Panc1 (cell line): ENCODE measurements around the gene AANAT.

Experiments used
- TCF7L2 ChIP-seq: IDR thresholded peaks from 2 replicates; pipeline ENCODE4 v1.6.1; 2011; ENCODE audit warnings: mild to moderate bottlenecking, low read depth, low read length, inconsistent platforms
- TF ChIP-seq, protein P1 (sequence below): fragments of 450-650 bp; IDR thresholded peaks from 2 replicates; pipeline ENCODE4 v1.5.1; 2017; ENCODE audit warnings: mild to moderate bottlenecking

DNA sequence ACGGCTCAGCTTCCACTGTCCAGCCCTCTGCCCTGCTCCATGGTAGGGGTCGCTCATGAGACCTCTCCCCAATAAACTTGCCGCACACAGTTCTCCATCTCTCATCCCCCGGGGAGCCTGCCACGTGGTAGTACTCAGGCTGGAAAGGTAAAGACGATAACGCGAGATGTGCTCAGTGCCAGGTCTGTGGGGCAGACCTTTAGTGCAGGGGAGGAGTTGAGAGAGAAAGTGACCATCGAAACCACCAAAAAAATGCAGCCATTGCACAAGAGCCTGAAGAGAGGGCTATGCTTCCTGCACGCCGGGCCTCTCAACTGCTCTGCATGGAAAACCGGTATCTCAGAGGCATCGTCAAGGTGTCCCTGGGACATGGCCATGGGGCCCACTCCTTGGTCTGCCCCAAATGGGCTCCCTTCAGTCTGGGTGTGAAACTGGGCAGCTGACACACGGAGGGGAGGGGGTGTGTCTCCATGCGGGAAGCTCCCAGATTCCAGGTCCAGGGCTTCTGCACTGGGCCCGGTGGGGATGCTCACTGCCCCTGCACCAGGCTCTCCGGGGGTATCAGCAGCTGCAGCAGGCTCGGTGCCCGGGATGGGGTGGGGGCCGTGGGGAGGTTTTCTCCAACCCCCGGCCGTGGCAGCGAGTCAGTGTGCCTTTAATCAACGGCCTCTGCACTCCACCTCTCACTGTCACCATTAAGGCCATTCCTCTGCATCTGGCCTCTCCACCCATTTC, 4.7 kb upstream of the AANAT start:
- TF ChIP-seq TCF7L2, result no peak
- TF ChIP-seq, protein P1, sequence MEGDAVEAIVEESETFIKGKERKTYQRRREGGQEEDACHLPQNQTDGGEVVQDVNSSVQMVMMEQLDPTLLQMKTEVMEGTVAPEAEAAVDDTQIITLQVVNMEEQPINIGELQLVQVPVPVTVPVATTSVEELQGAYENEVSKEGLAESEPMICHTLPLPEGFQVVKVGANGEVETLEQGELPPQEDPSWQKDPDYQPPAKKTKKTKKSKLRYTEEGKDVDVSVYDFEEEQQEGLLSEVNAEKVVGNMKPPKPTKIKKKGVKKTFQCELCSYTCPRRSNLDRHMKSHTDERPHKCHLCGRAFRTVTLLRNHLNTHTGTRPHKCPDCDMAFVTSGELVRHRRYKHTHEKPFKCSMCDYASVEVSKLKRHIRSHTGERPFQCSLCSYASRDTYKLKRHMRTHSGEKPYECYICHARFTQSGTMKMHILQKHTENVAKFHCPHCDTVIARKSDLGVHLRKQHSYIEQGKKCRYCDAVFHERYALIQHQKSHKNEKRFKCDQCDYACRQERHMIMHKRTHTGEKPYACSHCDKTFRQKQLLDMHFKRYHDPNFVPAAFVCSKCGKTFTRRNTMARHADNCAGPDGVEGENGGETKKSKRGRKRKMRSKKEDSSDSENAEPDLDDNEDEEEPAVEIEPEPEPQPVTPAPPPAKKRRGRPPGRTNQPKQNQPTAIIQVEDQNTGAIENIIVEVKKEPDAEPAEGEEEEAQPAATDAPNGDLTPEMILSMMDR, result no peak
